Endothelial cell of umbilical vein (primary cell): ENCODE results near the gene KLHL13. TPM values are rescaled to one million over a fixed set of nuclear protein-coding genes. Genes with fewer than 3 reads are reported as not detected.

ENCODE experiments used
- BruUV-seq: library from RNA; stranded (reverse); fragments of 400-500 nt; replicated peaks from 2 replicates; lab custom pipeline; 2021; lab: Mats Ljungman, UMichigan
- CTCF ChIA-PET: fragments of 300-600, 350-600 bp; sonication (Branson Sonifier 250); formaldehyde crosslinking; loops from one replicate; lab custom pipeline; 2021; ENCODE audit warnings: antibody characterized with exemption, inconsistent platforms; lab: Charles Lee
- POLR2A ChIA-PET: fragments of 300-600, 350-600 bp; sonication (Branson Sonifier 250); formaldehyde crosslinking; loops from one replicate; lab custom pipeline; 2021; ENCODE audit warnings: antibody characterized with exemption, inconsistent platforms; lab: Charles Lee
- DNase-seq: peaks from one replicate; pipeline ENCODE4 v3.0.0-alpha.2; 2011; ENCODE audit warnings: low read depth, low spot score
- FAIRE-seq: peaks from 2 replicates; lab custom pipeline; 2011; peaks lifted over from hg19 to GRCh38; lab: Jason Lieb, UNC
- H2AFZ ChIP-seq: 2 replicates; pipeline ENCODE4 v1.6.0; 2012; ENCODE audit warnings: low read depth, low read length, control low read depth, inconsistent platforms
- H3K27ac ChIP-seq: 2 replicates; pipeline ENCODE4 v1.5.1; 2011; ENCODE audit warnings: low read depth, mild to moderate bottlenecking, control low read depth, low read length, moderate library complexity; ENCODE audit not compliant: insufficient read depth
- H3K27me3 ChIP-seq, 2 experiments: 2 replicates each; pipeline versions ENCODE4 v1.6.0 to v1.6.1; 2011; ENCODE audit warnings: low read length in 2 of 2, mixed read lengths in 1 of 2; ENCODE audit not compliant: control insufficient read depth in 2 of 2, insufficient read depth in 2 of 2
- H3K36me3 ChIP-seq, 2 experiments: 2 replicates in 1 of 2; 3 replicates in 1 of 2; pipeline ENCODE4 v1.5.1; 2011; ENCODE audit warnings: low read length in 2 of 2, mild to moderate bottlenecking in 1 of 2, moderate library complexity in 1 of 2; ENCODE audit not compliant: control insufficient read depth in 2 of 2, insufficient read depth in 2 of 2; ENCODE audit errors: extremely low read depth in 1 of 2
- H3K4me1 ChIP-seq: 3 replicates; pipeline ENCODE4 v1.5.1; 2011; ENCODE audit warnings: mild to moderate bottlenecking, low read length; ENCODE audit not compliant: control insufficient read depth, insufficient read depth; ENCODE audit errors: extremely low read depth
- H3K4me2 ChIP-seq: 2 replicates; pipeline ENCODE4 v1.6.1; 2011; ENCODE audit warnings: low read length, control low read depth, mixed read lengths; ENCODE audit not compliant: insufficient read depth
- H3K4me3 ChIP-seq, 3 experiments: fragments of 200-600 bp in 1 of 3; sonication (generic), shearing (Covaris generic) in 1 of 3; replicated peaks in 1 of 3; 2 replicates each; pipeline ENCODE4 v1.5.1; 2011 to 2016; ENCODE audit warnings: control low read depth in 3 of 3, low read length in 3 of 3, mild to moderate bottlenecking in 2 of 3, inconsistent platforms in 1 of 3, low read depth in 1 of 3, moderate library complexity in 1 of 3; ENCODE audit not compliant: insufficient read depth in 1 of 3
- H3K79me2 ChIP-seq: 2 replicates; pipeline ENCODE4 v1.6.0; 2012; ENCODE audit warnings: low read length, inconsistent platforms; ENCODE audit not compliant: control insufficient read depth, insufficient read depth
- H3K9ac ChIP-seq: replicated peaks from 2 replicates; pipeline ENCODE3; 2011; ENCODE audit warnings: low read length, control low read depth; ENCODE audit not compliant: insufficient read depth; ENCODE audit errors: extremely low read depth
- H3K9me1 ChIP-seq: replicated peaks from 3 replicates; pipeline ENCODE4 v1.6.0; 2011; ENCODE audit warnings: mild to moderate bottlenecking, low read length; ENCODE audit not compliant: control insufficient read depth, insufficient read depth; ENCODE audit errors: extremely low read depth
- H3K9me3 ChIP-seq: replicated peaks from 2 replicates; pipeline ENCODE4 v1.5.1; 2012; ENCODE audit warnings: low read length, inconsistent platforms; ENCODE audit not compliant: control insufficient read depth, insufficient read depth
- H4K20me1 ChIP-seq: replicated peaks from 2 replicates; pipeline ENCODE3; 2011; ENCODE audit warnings: mild to moderate bottlenecking, low read length; ENCODE audit not compliant: control insufficient read depth, insufficient read depth; ENCODE audit errors: extremely low read depth
- EZH2 ChIP-seq: IDR thresholded peaks from 2 replicates; pipeline ENCODE4 v1.6.1; 2012; ENCODE audit warnings: borderline replicate concordance, low read depth, mild to moderate bottlenecking, moderate library complexity, low read length, inconsistent platforms; ENCODE audit not compliant: severe bottlenecking
- FOS ChIP-seq: IDR thresholded peaks from 2 replicates; pipeline ENCODE4 v1.6.1; 2011; ENCODE audit warnings: mild to moderate bottlenecking, low read length, moderate library complexity, borderline replicate concordance; ENCODE audit not compliant: insufficient read depth
- GATA2 ChIP-seq: IDR thresholded peaks from 2 replicates; pipeline ENCODE4 v1.7.0; 2011; ENCODE audit warnings: low read depth, mild to moderate bottlenecking, moderate library complexity, mixed read lengths, low read length; ENCODE audit not compliant: insufficient read length, insufficient read depth
- JUN ChIP-seq: IDR thresholded peaks from 2 replicates; pipeline ENCODE4 v1.6.1; 2011; ENCODE audit warnings: borderline replicate concordance, low read depth; ENCODE audit not compliant: insufficient read length, insufficient read depth
- MAX ChIP-seq: IDR thresholded peaks from 2 replicates; pipeline ENCODE4 v1.6.1; 2011; ENCODE audit not compliant: insufficient read depth, insufficient read length
- MYC ChIP-seq: IDR thresholded peaks from one replicate; pipeline ENCODE4 v1.6.1; 2011; ENCODE audit warnings: mild to moderate bottlenecking, low read depth, low read length
- POLR2A ChIP-seq: IDR thresholded peaks from 2 replicates; pipeline ENCODE4 v1.6.1; 2012; ENCODE audit warnings: low read depth, mild to moderate bottlenecking, control low read depth, low read length
- POLR2AphosphoS5 ChIP-seq: IDR thresholded peaks from 2 replicates; pipeline ENCODE4 v1.6.1; 2012; ENCODE audit warnings: low read depth, mild to moderate bottlenecking, control low read depth, low read length, moderate library complexity; ENCODE audit not compliant: insufficient read depth
- dilution Hi-C: fragments of 300-500 bp; cut with MboI; formaldehyde crosslinking; loops from one replicate; pipeline ENCODE4 v1.15.0; 2019; ENCODE audit warnings: low sequenced_read_pairs; ENCODE audit not compliant: extremely low pct_ligation_motif_present
- intact Hi-C: fragments of 100-400 bp; cut with micrococcal nuclease; formaldehyde crosslinking; loops from one replicate; pipeline ENCODE4 v1.10.0; 2022
- polyA plus RNA-seq, 4 experiments: library from polyadenylated mRNA; depleted of rRNA in 3 of 4; stranded (reverse) in 3 of 4; unstranded in 1 of 4; fragments of >200 nt; gene quantifications; 2 replicates each; pipeline versions ENCODE4 v1.2.1 to v1.2.3, GENCODE V29; 2011 to 2012; ENCODE audit warnings: missing spikeins in 1 of 4
- total RNA-seq: library from RNA; stranded (reverse); gene quantifications from 2 replicates; pipeline ENCODE4 v1.2.3, GENCODE V29; 2021
- TF ChIP-seq, protein P1 (sequence below), 2 donors: IDR thresholded peaks; 1 replicate in 1 of 2; 2 replicates in 1 of 2; pipeline ENCODE4 v1.5.1; 2011; ENCODE audit warnings: low read length in 2 of 2, mild to moderate bottlenecking in 2 of 2, moderate library complexity in 2 of 2, control low read depth in 1 of 2, inconsistent platforms in 1 of 2, low read depth in 1 of 2; ENCODE audit not compliant: insufficient read depth in 1 of 2; ENCODE audit errors: extremely low read depth in 1 of 2

KLHL13 gene
- total and polyA plus RNA-seq, 2 donors (not counting 3 experiments of a cell fraction or from before 2014, with no cell fraction given) = 15.3 to 18.2 TPM

DNA sequence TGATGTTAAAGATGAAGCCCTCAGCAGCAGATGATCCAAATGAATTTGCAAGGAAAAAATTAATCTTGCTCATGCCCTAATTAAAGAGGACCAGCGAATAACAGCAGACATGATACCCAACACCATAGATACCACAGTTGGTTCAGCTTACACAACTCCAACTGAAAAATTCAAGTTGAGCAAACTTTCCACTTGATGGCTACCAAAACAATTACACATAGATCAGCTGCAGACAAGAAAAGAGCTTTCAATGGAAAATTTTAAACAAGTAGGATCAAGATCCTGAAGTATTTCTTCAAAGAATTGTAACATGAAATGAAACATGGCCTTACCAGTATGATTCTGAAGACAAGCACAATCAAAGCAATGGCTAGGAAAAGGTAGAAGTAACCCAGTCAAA, 90.0 kb downstream of the KLHL13 start:
- no peak overlapping the region for H2AFZ ChIP-seq
- no peak overlapping the region for H3K9ac ChIP-seq
- DNase-seq (no peak), FAIRE-seq (no peak)
- dilution Hi-C loops = no loop called here
- no TSS peak for BruUV-seq
- H3K4me1 ChIP-seq = no peaks in the 10 kb centered on the region
- H3K9me3 ChIP-seq = no peaks in the 10 kb centered on the region
- intact Hi-C loops = no loop called here
- no peaks in the 10 kb centered on the region for H4K20me1 ChIP-seq
- CTCF ChIA-PET = no interaction called here
- H3K79me2 ChIP-seq = no peaks in the 10 kb centered on the region
- TF ChIP-seq MAX (no peak), GATA2 (no peak), MYC (no peak), POLR2A (no peak), FOS (no peak), EZH2 (no peak)
- TF ChIP-seq, protein P1, sequence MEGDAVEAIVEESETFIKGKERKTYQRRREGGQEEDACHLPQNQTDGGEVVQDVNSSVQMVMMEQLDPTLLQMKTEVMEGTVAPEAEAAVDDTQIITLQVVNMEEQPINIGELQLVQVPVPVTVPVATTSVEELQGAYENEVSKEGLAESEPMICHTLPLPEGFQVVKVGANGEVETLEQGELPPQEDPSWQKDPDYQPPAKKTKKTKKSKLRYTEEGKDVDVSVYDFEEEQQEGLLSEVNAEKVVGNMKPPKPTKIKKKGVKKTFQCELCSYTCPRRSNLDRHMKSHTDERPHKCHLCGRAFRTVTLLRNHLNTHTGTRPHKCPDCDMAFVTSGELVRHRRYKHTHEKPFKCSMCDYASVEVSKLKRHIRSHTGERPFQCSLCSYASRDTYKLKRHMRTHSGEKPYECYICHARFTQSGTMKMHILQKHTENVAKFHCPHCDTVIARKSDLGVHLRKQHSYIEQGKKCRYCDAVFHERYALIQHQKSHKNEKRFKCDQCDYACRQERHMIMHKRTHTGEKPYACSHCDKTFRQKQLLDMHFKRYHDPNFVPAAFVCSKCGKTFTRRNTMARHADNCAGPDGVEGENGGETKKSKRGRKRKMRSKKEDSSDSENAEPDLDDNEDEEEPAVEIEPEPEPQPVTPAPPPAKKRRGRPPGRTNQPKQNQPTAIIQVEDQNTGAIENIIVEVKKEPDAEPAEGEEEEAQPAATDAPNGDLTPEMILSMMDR (IDR thresholded peaks at IDR 0.05; ENCODE audit: extremely low read depth in 1 of 2, insufficient read depth in 1 of 2, low read depth in 1 of 2, low read length in 2 of 2) = no peak
- H3K27me3 ChIP-seq = no peaks in the 10 kb centered on the region
- POLR2A ChIA-PET = no interaction called here
- H3K9me1 ChIP-seq = no peaks in the 10 kb centered on the region
- no peak overlapping the region for H3K4me3 ChIP-seq
- H3K36me3 ChIP-seq = no peaks in the 10 kb centered on the region
- H3K4me2 ChIP-seq = no peak overlapping the region
- H3K27ac ChIP-seq = no peak overlapping the region

DNA sequence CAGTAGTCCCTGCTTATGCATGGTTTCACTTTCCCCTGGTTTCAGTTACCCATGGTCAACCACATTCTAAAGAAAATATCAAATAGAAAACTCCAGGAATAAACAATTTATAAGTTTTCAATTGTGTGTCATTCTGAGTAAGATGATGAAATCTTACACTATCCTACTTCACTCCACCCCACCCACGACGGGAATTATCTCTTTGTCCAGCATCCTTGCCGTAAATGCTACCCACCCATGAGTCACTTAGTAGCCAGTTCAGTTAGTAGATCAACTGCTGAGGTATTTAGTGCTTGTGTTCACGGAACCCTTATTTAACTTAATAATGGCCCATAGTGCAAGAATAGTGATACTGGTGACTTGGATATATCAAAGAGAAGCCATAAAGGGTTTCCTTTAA, 91.4 kb downstream of the KLHL13 start:
- Histone ChIP-seq H3K36me3 (no peaks in the 10 kb centered on the region), H3K79me2 (no peaks in the 10 kb centered on the region), H2AFZ (no peak overlapping the region), H3K4me3 (no peak overlapping the region), H3K4me2 (no peak overlapping the region), H3K27me3 (no peaks in the 10 kb centered on the region), H3K4me1 (no peaks in the 10 kb centered on the region), H3K9me1 (no peaks in the 10 kb centered on the region), H3K9me3 (no peaks in the 10 kb centered on the region), H3K27ac (no peak overlapping the region), H4K20me1 (no peaks in the 10 kb centered on the region), H3K9ac (no peak overlapping the region)
- CTCF ChIA-PET = no interaction called here
- FAIRE-seq (no peak), DNase-seq (no peak)
- BruUV-seq = no TSS peak
- TF ChIP-seq POLR2A (no peak), GATA2 (no peak), EZH2 (no peak), MAX (no peak), MYC (no peak), POLR2AphosphoS5 (no peak), FOS (no peak), JUN (no peak)
- TF ChIP-seq, protein P1 (IDR thresholded peaks at IDR 0.05; ENCODE audit: extremely low read depth in 1 of 2, insufficient read depth in 1 of 2, low read depth in 1 of 2, low read length in 2 of 2) = no peak
- intact Hi-C loops (no loop called here), dilution Hi-C loops (no loop called here)
- POLR2A ChIA-PET = no interaction called here
